22Rv1 (cell line): Measurements from ENCODE around the gene CPXM1.

Experiments
- H3K27ac ChIP-seq: fragments of 450-650 bp; 2 replicates; pipeline ENCODE4 v1.5.1; 2017
- ZFX ChIP-seq: fragments of 450-650 bp; IDR thresholded peaks from 2 replicates; pipeline ENCODE4 v1.6.1; 2017; ENCODE audit warnings: antibody characterized with exemption, borderline replicate concordance
- TF ChIP-seq, protein P1 (sequence below): fragments of 450-650 bp; IDR thresholded peaks from 2 replicates; pipeline ENCODE4 v1.5.1; 2017; ENCODE audit warnings: mild to moderate bottlenecking

The CPXM1 gene

DNA sequence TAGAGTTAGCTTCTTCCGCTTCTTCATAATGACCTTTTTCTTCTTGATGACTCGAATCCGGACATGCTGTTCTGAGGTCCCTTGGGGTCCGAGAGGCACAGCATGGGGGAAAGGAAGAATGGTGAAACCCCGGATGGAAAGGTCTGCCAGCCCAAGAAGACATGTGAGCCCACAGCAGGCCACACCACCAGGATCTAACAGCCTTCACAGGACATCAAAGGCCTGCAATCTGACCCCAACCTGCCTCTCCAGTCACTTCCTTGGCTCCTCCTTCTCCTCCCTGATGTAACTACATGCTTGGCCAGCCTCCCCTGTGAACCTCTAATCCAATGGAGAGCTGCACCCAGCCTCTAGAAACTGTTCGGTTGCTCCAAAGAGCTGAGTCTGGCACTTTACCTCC lies 1.6 kb downstream of the CPXM1 start:
- no peak overlapping the region for H3K27ac ChIP-seq
- TF ChIP-seq ZFX = no peak
- TF ChIP-seq, protein P1, sequence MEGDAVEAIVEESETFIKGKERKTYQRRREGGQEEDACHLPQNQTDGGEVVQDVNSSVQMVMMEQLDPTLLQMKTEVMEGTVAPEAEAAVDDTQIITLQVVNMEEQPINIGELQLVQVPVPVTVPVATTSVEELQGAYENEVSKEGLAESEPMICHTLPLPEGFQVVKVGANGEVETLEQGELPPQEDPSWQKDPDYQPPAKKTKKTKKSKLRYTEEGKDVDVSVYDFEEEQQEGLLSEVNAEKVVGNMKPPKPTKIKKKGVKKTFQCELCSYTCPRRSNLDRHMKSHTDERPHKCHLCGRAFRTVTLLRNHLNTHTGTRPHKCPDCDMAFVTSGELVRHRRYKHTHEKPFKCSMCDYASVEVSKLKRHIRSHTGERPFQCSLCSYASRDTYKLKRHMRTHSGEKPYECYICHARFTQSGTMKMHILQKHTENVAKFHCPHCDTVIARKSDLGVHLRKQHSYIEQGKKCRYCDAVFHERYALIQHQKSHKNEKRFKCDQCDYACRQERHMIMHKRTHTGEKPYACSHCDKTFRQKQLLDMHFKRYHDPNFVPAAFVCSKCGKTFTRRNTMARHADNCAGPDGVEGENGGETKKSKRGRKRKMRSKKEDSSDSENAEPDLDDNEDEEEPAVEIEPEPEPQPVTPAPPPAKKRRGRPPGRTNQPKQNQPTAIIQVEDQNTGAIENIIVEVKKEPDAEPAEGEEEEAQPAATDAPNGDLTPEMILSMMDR = no peak

DNA sequence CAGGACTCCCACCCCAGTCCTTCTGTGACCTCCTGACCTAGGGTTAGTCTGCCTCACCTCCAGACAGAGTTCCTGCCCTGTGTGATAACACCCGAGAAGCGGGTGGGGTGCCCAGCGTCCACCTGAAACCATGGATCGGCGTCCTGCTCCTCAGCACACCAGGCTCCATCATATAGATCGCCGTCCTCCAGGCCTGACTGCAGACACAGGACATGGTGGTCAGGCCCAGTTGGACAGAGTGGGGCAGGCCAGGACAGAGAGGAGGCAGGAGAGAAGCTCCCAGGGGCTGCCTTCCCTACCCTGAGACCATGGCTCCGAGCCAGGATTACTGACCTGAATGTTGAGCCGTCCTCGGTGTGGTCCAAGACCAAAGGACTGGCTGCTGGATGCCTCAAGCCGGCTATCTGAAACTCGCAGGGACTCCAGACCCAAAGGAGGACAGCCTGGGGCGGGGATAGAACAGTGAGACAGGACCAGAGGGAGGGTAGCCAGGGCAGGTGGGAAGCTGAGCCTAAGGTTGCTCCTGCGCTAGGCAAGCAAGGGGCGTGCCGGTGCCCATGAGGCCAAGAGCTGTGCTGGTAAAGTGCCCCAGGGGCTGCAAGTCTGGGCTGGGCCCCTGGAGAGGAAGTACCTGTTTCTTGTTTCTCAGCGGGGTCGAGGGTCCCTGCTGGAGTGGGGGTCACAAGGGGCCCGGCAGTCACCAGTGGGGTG lies 2.2 kb downstream of the CPXM1 start:
- no peak for TF ChIP-seq ZFX
- TF ChIP-seq, protein P1 = no peak
- no peak overlapping the region for H3K27ac ChIP-seq

DNA sequence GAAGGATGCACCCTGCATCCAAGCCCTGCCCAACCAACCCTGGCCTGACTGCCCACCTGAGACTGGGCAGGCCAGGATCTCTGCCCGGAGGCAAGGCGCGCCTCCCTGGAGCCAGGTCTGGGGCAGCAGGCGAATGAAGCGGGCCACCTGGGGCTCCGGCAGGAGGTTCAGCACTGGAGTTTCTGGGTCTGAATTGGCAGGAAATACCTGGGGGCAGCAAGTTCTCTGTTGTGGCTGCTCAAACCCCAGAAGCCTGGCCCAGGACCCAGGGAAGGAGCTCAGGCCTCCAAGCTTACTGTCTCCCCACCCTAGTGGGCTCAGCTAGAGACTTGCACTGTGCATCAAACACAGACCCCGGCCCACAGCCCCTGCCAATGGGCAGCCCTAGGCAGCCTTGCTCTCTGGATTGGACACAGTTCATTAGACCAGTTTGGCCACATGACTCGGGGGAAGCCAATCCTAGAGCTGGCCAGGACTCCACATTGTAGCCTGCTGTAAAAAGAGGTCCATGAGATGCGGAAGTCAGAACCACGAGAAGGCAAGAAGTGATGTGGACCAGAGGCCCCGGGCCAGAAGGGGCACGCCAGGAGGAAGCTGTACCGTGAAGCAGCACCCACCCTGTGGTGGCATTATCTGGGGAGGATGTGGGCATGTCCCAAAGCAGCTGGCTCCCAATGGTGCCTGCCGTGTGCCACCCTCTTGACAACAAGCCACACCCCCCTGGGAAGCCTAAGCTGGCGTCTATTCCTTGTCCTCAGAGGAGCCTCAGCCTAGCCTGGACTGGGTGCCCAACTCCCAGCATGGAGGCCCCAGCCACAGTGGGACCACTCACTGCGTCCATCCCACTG lies 3.1 kb downstream of the CPXM1 start:
- H3K27ac ChIP-seq = no peak overlapping the region
- TF ChIP-seq ZFX = no peak
- TF ChIP-seq, protein P1 = no peak

DNA sequence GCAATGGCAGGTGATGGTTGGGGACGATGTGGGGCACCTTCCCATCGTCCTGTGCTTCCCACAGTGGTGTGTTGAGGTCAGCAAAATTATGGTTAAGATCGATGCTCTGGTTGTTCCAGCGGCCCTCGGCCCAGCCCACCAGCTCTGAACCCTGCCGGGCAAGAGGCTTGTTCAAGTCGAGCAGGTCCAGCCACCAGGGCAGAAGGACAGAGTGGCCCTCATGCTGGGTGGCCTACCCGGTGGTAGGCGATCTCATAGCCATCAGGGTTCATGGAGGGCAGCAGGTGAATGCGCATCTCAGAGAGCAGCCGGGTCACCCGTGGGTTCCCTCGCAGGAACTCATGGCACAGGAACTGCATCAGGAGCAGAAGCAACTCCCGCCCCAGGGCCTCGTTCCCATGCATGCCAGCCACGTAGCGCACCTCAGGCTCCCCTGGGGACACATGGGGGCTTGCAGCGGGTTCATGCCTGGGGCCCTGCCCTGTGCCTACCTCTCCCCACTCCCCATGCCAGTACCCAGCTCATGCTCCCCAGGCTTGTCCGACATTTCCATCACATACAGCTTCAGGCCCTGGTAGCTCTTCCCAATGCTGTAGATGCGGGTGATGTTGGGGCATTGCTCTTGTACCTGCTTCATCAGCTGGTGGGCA lies 4.3 kb downstream of the CPXM1 start:
- TF ChIP-seq, protein P1 = no peak
- TF ChIP-seq ZFX = no peak
- no peak overlapping the region for H3K27ac ChIP-seq

DNA sequence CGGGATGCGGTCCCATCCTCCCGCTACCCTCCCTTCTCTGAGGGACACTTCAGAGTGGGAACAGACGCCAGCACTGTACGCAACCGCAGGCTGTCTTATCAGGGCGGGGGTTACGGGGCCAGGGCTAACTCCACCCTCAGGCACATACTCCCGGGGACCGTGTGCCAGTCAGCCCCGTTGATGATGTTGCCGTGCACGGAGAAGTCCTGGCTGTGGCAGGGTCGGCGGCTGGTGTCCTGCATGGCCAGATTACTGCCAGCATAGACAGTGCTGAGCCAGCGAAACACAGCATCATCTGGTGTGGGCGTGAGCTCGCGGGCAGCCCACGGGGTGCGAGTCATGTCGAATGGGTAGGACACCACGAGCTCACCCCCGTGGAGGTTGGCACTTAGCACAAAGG lies 5.0 kb downstream of the CPXM1 start:
- H3K27ac ChIP-seq = no peak overlapping the region
- TF ChIP-seq, protein P1 = no peak
- TF ChIP-seq ZFX = no peak

DNA sequence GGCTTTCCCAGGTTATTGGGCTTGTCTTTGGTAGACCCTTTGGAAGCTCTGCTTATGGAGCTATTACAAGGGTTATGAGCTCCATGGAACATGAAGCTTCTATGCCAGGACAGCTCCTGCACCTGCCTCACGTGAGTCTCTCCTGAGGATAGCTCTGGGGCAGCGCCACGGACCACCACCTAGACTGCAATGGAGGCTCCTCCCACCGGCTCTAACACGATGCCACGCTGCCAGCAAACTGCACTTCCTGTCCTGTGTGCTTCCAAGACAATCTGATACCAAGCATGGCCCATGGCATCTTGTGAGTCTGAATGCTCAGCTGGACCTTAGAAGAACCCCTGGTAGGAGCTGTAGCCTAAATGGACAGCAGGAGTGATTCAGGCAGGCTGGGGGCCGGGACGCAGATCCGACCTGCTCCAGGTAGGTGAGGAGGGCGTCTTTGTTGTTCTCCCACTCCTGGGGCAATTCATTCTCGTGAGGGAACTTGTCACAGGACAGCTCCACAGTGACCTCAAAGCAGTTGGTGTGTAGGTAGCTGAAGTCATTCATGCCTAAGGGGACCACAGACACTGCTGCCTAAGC lies 5.5 kb downstream of the CPXM1 start:
- TF ChIP-seq, protein P1 = no peak
- no peak for TF ChIP-seq ZFX
- H3K27ac ChIP-seq = no peak overlapping the region
